ENCODE data around the gene MKKS.
"Not testable (repeated sequence)": the region's sequence is repeated elsewhere in the genome, so short reads cannot be mapped to it uniquely, and the experiment has no call there.

MKKS gene

GRCh38 chr20:10448270-10449156 is 14.5 kb upstream of the MKKS start:
- no peak for DNase-seq (ENCODE audit: low read depth)

- DNase-seq (ENCODE audit: low read depth), result peak; percentile 11
Measured at GRCh38 chr20:10447028-10447427, 13.0 kb upstream of the MKKS start.

DNA sequence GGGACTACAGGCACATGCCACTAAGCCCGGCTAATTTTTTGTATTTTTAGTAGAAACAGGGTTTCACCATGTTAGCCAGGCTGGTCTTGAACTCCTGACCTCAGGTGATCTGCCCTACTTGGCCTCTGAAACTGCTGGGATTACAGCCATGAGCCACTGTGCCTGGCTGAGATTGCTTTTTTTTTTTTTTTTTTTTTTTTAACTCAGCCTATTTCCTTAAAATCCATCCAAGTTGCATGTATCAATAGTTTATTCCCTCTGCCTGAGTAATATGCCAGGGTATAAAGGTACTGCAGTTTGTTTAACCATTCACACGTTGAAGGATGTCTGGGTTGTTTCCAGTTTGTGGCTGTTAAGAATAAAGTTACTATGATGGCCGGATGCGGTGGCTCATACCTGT is 11.7 kb upstream of the MKKS start:
- no peak for DNase-seq (ENCODE audit: low read depth)

- no peak for DNase-seq (ENCODE audit: low read depth)
Measured at GRCh38 chr20:10443936-10444335, 9.9 kb upstream of the MKKS start.

DNA sequence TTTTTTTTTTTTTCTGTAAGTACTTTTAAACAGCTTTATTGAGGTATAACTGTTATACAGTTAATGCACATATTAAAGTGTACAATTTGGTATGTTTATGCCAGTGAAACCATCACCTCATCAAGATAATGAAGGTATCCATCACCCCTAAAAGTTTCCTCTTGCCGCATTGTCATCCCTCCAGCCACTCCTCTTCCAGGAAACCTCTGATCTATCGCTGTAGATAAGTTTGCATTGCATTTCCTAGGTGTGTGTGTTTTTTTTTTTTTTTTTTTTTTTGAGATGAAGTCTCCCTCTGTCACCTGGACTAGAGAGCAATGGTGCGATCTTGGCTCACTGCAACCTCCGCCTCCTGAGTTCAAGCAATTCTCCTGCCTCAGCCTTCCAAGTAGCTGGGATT is 4.2 kb upstream of the MKKS start:
- no peak for DNase-seq (ENCODE audit: low read depth)

- no peak for DNase-seq (ENCODE audit: low read depth)
Measured at GRCh38 chr20:10436053-10436699, 2.2 kb upstream of the MKKS start.

- DNase-seq (ENCODE audit: low read depth), result peak; percentile 67
Measured at GRCh38 chr20:10434832-10435812, 1.1 kb upstream of the MKKS start, which contains the start of gene SLX4IP. Gene SLX4IP (plus strand): TSS chr20:10435305. CDS start chr20:10458205, 22,900 bp downstream.

DNA sequence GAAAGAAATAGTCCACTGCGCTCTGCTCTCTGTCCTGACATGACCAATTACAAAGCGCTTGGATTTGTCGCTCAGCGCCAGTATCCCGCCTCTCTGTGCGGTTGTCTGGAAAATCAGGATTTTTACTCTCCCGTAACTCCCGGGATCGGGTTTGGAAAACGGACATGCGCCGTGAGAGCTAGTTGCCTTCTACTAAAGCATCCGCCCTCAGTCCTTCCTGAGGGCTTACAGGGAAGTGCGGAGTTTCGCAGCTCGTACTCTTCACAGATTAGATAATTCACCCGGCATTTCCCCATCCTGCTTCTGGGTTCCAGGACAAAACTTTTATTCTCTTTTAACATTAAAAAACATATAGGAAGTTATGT is 427 bp upstream of the MKKS start:
- DNase-seq (ENCODE audit: low read depth), result peak; percentile 54

GRCh38 chr20:10433014-10433622 is 904 bp downstream of the MKKS start:
- no peak for DNase-seq (ENCODE audit: low read depth)

GRCh38 chr20:10432079-10432478 is 1.9 kb downstream of the MKKS start:
- DNase-seq (ENCODE audit: low read depth), result no peak

DNA sequence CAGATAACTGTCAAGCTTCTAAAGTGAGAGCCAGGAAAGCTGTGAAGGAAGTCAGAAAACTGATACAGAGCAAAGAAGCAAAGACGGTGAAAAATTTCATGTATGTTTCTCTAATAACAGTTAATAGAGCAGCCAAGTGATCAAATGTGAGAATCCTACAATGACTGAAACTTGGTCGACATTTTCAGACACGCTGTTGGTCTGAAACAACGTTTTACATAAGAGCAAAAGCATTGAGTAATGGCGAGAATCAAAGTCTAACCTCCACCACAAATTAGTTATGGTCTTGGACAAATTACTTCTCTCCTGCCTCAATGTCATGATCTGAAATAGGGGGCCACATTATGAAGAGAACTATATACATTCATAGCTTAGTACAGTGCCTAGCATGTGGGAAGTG is 3.3 kb downstream of the MKKS start:
- no peak for DNase-seq (ENCODE audit: low read depth)

DNA sequence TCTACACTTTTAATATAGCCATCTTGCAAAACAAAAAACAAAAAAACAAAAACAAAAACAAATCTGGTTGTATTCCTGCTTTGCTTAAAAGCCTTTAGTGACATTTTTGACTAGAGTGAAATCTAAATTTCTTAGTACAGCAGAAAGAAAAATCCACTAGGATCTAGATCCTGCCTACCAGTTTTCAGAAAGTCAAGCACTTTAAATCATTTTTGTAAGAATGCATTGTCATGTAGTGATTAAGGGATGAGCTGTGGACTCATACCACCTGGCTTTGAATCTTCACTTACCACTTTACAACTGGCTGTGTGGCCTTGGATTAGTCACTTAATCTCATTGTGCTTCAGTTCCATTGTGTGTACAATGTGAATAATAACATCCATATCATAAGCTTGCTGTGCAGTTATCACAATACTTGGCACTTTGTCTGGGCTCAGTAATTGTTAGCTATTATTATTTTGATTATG is 4.0 kb downstream of the MKKS start:
- DNase-seq (ENCODE audit: low read depth), result no peak

- no peak for DNase-seq (ENCODE audit: low read depth)
Measured at GRCh38 chr20:10429443-10429981, 4.5 kb downstream of the MKKS start.

GRCh38 chr20:10428008-10428407 is 6.0 kb downstream of the MKKS start:
- no peak for DNase-seq (ENCODE audit: low read depth)

GRCh38 chr20:10427060-10427692 is 6.8 kb downstream of the MKKS start:
- DNase-seq (ENCODE audit: low read depth), result peak; percentile 30

- no peak for DNase-seq (ENCODE audit: low read depth)
Measured at GRCh38 chr20:10423735-10424134, 10.3 kb downstream of the MKKS start.

DNA sequence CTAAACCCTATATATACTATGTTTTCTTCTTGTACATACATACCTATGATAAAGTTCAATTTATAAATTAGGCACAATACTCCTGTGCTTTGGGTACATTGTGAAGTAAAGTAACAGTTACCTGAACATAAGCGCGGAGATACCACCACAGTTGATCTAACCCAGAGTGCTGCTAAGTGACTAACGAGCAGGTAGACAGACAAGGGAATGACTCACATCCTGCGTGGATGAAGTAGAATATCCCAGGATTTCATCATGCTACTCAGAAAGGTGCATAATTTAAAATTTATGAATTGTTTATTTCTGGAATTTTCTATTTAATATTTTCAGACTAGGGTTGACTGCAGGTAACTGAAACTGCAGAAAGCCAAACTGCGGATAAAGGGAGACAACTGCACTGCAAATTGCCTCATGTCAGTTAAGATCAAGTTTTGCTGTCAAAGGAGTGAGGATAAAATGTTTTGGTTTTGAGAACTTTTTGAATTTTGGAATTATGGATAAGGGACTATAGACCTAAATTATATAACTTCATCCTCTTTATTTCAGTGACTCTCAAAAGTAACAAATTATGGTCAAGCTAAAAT is 14.4 kb downstream of the MKKS start:
- DNase-seq (ENCODE audit: low read depth), result no peak

GRCh38 chr20:10417218-10417617 is 16.8 kb downstream of the MKKS start:
- not testable (repeated sequence) for DNase-seq (ENCODE audit: low read depth)

GRCh38 chr20:10415013-10415650 is 18.9 kb downstream of the MKKS start:
- DNase-seq (ENCODE audit: low read depth), result no peak

Measured in activated T-cell treated with anti-CD3 and anti-CD28 coated beads for 1 hour (primary cell).